ENCODE data around the gene CALM3.

DNA sequence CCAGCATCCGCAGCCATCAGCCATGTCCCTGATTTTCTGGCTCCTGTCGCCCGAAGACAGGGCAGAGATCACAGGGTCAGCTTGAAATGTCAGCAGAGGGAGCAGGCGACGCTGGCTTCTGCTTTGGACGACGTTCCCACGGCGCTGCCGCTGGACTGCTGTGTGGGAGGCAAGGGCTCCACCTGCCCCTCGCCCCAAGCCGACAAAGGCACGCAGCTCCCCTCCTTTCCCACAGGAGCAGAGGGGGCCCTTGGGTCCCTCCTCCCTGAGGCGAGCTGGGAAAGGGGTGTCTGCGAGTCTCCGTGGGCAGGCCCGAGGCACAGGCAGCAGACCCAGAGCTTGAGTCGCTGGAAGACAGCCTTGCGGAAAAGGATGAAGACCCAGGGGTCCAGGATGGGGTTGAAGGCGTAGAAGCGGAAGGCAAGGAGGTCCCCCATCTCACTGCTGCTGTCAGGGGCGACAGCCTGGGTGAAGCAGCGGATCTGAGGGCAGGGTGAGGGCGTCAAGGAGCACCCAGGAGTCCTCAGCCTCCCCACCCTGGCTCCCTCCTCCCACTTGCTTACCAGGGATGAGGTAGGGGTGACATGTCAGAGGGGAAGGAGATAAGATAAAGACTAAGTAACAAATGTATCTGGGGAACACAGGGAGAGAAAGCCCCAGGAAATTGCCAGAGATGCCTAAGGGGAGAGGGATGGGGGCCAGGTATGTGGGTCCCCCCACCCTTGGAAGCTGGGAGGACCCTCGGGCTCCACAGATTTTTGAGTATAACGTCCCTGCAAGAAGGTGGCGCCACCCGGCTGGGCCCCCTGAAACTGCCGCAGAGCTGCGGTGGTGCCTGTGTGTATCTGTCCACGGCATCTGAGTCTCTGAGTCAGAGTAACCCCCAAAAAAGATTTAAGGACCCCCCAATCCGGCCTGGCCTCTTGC lies 20.3 kb downstream of the CALM3 start:
- no peak for TF ChIP-seq POLR2A (IDR thresholded peaks at IDR 0.05; ENCODE audit: low read length)
- no peak for TF ChIP-seq GATA1 (IDR thresholded peaks at IDR 0.05; ENCODE audit: low read depth, low read length)

All from erythroblast (primary cell).